Stimulated activated CD8-positive, alpha-beta memory T cell treated with anti-CD3 and anti-CD28 coated beads, Interleukin-2, amount 100 ng/mL, for 1 hour (primary cell): ENCODE measurements around the gene LIMS4.
"Not testable (repeated sequence)": the region's sequence is repeated elsewhere in the genome, so short reads cannot be mapped to it uniquely, and the experiment has no call there.

ENCODE experiments used
- DNase-seq, 2 donors: peaks; one replicate each; pipeline ENCODE4 v3.0.0-alpha.2; 2020; ENCODE audit warnings: low read depth in 2 of 2

Gene LIMS4

DNA sequence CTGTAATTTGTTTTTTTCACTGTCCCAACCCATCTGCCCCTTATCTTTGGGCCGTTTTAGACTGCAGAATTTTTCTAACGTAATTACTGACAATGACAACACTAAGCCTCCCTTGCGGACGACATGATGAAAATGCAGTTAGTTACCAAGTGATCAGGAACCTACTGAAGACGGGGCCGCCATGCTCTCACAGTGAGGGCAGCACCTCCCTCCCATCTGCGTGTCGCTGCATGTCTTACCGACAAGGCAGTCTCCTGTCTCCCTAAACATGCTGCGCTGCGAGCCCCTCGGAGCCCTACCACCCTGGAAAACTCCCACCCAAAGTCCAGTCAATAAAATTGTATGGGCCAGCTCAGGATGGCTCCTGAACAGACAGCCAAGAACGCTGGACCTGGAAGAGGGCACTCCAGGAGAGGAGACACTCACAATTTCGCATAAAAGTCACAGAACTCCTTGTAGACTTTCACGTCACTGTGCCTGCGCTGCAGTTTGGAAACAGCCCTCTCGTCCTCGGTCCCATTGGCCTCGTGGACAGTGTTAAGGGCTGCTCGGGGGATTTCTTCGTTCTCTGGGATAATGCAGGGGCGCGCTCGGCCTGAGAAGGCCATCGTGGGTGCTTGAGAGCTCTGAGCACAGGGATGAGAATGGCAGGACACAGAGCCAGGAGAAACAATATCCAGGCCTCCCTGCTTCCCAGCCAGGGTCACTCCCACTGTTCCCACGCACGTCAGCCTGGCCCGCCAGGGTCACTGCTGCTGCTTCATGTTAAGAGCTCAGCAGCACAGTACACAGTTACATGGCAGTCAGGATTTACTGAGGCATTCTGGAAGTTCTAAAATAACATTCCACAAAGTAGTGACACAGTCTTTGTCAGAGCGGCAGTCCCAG is at the start of gene LIMS4:
LIMS4 (minus strand) TSS at position 646 of the 888 bp plus-strand sequence; CDS start at position 608, 38 bp downstream.
- not testable (repeated sequence) for DNase-seq

DNA sequence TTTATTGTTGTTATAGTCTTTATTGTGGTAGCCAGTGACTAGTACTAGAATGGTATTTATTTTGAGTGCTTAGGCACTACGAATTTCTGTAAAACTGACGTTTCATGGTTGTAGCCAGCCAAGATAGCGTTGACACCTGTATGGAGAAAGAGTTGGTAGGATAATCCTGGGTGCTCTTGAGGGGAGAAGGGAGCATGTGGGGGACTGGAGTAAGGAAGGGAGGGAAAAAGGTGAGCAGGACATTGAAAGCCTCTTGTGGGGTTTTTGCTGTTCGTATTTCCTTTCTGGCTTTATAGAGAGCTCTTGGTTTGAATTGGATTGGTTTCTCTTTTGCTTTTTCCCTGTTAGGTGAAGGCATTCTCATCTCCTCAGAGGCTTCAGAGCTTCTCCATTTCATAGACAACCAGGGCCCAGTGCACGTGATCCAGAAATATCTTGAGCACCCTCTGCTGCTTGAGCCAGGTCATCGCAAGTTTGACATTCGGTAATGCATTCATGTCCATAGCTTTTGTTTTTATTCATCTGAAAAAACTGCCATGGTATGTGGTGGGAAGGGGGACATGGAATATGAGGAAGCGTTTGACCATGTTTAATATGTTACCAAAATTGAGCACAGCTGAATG is 27.2 kb upstream of the LIMS4 start:
- DNase-seq = not testable (repeated sequence)

GRCh38 chr2:110496027-110496426 is 23.4 kb upstream of the LIMS4 start:
- DNase-seq = not testable (repeated sequence)

DNA sequence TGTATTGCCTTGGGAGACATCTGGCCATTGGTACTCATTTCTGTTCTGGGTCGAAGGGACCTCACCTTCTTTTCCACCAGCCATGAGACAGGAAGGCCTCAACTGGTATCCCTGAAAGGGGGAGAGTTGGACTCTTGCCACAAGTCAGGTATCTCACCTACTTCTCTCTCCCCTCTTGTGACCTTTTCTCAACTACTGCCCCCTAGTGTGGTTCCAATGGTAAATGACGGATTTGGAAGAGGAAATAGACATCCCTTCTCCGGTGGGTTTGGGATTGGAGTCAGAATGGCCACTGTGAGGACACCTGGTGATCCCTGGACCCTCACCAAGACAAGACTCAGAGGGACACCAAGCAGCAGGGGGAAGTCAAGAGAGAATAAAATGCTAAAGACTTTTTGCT is 21.9 kb upstream of the LIMS4 start:
- DNase-seq = not testable (repeated sequence)

DNA sequence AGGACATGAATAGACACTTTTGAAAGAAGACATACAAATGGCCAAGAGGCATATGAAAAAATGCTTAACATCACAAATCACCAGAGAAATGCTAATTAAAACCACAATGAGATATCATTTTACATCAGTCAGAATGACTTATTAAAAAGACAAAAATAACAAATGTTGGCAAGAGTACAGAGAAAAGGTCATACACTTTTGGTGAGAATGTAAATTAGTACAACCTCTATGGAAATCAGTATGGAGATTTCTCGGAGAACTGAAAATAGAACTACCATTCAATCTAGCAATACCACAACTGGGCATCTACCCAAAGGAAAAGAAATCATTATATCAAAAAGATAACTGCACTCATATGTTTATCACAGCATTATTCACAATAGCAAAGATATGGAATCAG is 16.4 kb upstream of the LIMS4 start:
- not testable (repeated sequence) for DNase-seq

- not testable (repeated sequence) for DNase-seq
Observed at GRCh38 chr2:110482697-110483096, 10.1 kb upstream of the LIMS4 start.

- not testable (repeated sequence) for DNase-seq
Observed at GRCh38 chr2:110481200-110481599, 8.6 kb upstream of the LIMS4 start.

GRCh38 chr2:110480084-110480483 is 7.5 kb upstream of the LIMS4 start:
- DNase-seq = not testable (repeated sequence)

DNA sequence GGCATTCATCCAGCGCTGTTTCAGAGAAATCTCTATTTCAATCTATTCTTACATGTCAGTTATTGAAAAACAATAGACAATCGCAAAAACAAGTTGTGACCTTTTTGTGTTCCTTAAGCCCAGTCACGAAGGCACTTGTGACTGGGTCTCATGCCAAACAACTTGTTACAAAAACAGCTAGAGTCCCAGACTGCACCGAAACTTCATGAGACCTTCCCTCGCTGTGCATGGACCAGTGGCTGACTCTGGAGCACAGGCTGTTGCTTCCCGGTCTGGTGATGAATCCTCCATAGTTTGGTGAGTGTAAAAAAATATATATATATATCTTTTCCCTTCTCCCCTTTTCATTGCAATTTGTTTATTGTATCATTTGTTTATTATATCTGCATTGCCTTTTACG is 4.8 kb upstream of the LIMS4 start:
- not testable (repeated sequence) for DNase-seq

- DNase-seq = not testable (repeated sequence)
Observed at GRCh38 chr2:110476952-110477351, 4.3 kb upstream of the LIMS4 start.

DNA sequence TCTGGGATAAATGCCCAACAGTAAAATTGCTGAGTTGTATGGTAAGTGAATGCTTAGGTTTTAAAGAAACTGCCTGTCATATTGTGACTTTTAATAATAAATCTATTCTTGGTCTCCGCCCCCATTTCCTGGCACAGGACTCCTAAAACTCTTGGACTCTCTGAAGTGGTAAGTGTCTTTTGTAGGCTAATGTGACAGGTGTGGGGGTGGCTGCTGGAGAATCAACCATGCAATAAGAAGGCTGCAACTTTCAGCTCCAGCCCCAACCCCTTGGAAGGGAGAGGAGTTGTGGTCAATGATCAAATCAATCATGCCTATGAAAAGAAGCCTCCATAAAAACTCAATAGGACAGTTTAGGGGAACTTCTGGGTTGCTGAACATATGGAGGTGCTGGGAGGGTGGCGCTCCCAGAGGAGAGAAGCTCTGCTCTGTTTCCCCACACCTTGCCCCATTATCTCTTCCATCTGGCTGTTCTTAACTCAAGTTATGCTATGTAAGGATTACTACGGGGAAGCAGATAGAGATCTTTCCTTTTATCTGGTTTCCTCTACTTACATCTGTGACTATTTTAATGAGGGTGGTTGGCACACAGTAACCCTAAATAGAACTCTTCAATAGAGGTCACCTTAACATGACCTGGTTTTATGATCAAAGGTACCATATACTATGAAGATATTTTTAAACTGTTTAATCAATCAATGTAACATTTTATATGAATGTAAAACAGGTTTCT is 3.2 kb upstream of the LIMS4 start:
- not testable (repeated sequence) for DNase-seq

- DNase-seq = not testable (repeated sequence)
Observed at GRCh38 chr2:110474898-110475297, 2.3 kb upstream of the LIMS4 start.

GRCh38 chr2:110473059-110473358 is 393 bp upstream of the LIMS4 start:
- not testable (repeated sequence) for DNase-seq

DNA sequence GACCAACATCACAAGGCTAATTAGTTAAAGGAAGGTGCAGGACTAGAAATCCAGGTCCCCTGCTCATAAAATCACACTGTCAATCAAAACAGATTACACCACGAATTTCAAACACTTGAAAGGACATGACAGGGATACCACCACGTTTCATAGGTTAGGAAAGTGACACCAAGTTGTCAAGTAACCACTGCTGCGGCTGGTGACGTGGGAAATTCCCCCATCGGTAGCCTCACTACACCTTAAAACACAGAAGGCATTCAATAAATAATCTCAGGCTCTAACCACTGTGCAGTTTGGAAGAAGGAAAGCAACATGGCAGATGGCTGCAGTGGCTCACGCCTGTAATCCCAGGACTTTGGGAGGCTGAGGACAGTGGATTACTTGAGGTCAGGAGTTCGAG is 3.7 kb downstream of the LIMS4 start:
- not testable (repeated sequence) for DNase-seq

GRCh38 chr2:110465312-110465711 is 7.3 kb downstream of the LIMS4 start:
- DNase-seq = not testable (repeated sequence)

DNA sequence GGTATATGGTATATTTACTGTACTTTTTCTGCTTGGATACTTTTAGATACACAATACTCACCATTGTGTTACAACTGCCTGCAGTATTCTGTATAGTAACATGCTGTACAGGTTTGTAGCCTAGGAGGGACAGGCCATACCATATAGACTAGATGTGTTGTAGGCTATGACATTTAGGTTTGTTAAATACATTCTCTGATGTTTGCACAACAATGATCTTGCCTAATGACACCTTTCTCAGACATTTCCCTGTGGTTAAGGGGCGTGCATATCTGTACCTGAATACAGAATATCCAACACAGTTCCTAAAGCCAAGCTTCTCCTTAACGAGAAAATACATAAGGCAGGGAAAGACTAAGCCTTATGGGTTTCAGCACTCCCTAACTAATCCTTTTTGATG is 10.2 kb downstream of the LIMS4 start:
- DNase-seq = not testable (repeated sequence)

- not testable (repeated sequence) for DNase-seq
Observed at GRCh38 chr2:110460318-110460717, 12.3 kb downstream of the LIMS4 start.

- DNase-seq = not testable (repeated sequence)
Observed at GRCh38 chr2:110457214-110457590, 15.4 kb downstream of the LIMS4 start.

- DNase-seq = not testable (repeated sequence)
Observed at GRCh38 chr2:110456291-110457213, 16.1 kb downstream of the LIMS4 start.

GRCh38 chr2:110455080-110455670 is 17.4 kb downstream of the LIMS4 start:
- not testable (repeated sequence) for DNase-seq

DNA sequence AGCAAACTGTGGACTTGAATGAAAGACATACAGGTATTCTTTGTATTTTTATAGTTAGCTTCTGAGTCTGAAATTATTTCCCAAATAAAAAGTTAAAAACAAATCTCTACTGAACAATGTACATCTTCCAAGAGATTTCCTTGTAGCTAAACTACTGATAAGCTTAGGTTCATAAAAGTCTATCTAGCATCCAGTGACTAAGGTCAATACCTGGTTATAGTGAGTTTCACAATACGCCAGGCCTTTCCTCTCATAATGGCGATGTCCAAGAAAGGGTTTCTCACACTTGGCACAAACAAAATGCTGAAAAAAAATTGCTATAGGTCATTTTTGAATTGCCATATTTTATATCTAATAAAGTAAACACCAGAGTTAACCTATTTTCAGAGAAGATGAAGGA is 21.7 kb downstream of the LIMS4 start:
- not testable (repeated sequence) for DNase-seq
